Motor neuron (in vitro differentiated cells): ENCODE measurements around the gene SRCIN1. TPM values are rescaled to one million over a fixed set of nuclear protein-coding genes. Genes with fewer than 3 reads are reported as not detected.
"Not testable (repeated sequence)": the region's sequence is repeated elsewhere in the genome, so short reads cannot be mapped to it uniquely, and the experiment has no call there.

Experiments
- ATAC-seq, 8 experiments: fragments of 200-7000 bp; cut with Tn5 transposase; replicated peaks in 6 of 8; 2 replicates each; pipeline ENCODE4 v1.8.0; 2021; ENCODE audit warnings: mild to moderate bottlenecking in 8 of 8, moderate library complexity in 8 of 8
- H3K27ac ChIP-seq, 2 donors: fragments of 250-450 bp; sonication (Bioruptor Pico); 2 replicates each; pipeline ENCODE4 v1.9.0; 2021; ENCODE audit warnings: antibody characterized with exemption in 2 of 2, mild to moderate bottlenecking in 2 of 2, moderate library complexity in 1 of 2
- H3K4me1 ChIP-seq, 2 donors: fragments of 250-450 bp; sonication (Bioruptor Pico); replicated peaks in 1 of 2; 2 replicates each; pipeline ENCODE4 v1.6.1; 2021; ENCODE audit warnings: antibody characterized with exemption in 2 of 2, mild to moderate bottlenecking in 2 of 2, moderate library complexity in 1 of 2
- H3K4me3 ChIP-seq, 5 donors: fragments of 250-450 bp; sonication (Bioruptor Pico); 2 replicates each; pipeline ENCODE4 v1.9.0; 2021; ENCODE audit warnings: antibody characterized with exemption in 5 of 5, mild to moderate bottlenecking in 5 of 5, moderate library complexity in 4 of 5
- WGBS, 10 experiments: fragments of 450-650 bp; shearing (Covaris generic); methylation state at CpG; one replicate each; pipeline ENCODE4 v1.0.0; 2022; 5-methylcytosine and 5-hydroxymethylcytosine counted together
- in situ Hi-C, 9 experiments: fragments of 400-800 bp; cut with MboI; loops; one replicate each; pipeline ENCODE4 v1.15.0; 2021; ENCODE audit warnings: low sequenced_read_pairs in 9 of 9, low pct_unique_long_range_greater_than_20kb in 2 of 9; ENCODE audit not compliant: unreplicated experiment in 9 of 9
- total RNA-seq, 8 experiments: library from RNA; unstranded; fragments of 300-600 nt; gene quantifications; 2 replicates each; pipeline versions ENCODE4 v1.2.3 to v1.2.4, GENCODE V29; 2022

SRCIN1 gene, protein sequence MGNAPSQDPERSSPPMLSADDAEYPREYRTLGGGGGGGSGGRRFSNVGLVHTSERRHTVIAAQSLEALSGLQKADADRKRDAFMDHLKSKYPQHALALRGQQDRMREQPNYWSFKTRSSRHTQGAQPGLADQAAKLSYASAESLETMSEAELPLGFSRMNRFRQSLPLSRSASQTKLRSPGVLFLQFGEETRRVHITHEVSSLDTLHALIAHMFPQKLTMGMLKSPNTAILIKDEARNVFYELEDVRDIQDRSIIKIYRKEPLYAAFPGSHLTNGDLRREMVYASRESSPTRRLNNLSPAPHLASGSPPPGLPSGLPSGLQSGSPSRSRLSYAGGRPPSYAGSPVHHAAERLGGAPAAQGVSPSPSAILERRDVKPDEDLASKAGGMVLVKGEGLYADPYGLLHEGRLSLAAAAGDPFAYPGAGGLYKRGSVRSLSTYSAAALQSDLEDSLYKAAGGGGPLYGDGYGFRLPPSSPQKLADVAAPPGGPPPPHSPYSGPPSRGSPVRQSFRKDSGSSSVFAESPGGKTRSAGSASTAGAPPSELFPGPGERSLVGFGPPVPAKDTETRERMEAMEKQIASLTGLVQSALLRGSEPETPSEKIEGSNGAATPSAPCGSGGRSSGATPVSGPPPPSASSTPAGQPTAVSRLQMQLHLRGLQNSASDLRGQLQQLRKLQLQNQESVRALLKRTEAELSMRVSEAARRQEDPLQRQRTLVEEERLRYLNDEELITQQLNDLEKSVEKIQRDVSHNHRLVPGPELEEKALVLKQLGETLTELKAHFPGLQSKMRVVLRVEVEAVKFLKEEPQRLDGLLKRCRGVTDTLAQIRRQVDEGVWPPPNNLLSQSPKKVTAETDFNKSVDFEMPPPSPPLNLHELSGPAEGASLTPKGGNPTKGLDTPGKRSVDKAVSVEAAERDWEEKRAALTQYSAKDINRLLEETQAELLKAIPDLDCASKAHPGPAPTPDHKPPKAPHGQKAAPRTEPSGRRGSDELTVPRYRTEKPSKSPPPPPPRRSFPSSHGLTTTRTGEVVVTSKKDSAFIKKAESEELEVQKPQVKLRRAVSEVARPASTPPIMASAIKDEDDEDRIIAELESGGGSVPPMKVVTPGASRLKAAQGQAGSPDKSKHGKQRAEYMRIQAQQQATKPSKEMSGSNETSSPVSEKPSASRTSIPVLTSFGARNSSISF
- total RNA-seq = 10 to 100 TPM in 5 of 8 experiments, 1 to 10 TPM in 1, under 1 TPM in 2; 0.71 to 21.2 (median 14.9) TPM

DNA sequence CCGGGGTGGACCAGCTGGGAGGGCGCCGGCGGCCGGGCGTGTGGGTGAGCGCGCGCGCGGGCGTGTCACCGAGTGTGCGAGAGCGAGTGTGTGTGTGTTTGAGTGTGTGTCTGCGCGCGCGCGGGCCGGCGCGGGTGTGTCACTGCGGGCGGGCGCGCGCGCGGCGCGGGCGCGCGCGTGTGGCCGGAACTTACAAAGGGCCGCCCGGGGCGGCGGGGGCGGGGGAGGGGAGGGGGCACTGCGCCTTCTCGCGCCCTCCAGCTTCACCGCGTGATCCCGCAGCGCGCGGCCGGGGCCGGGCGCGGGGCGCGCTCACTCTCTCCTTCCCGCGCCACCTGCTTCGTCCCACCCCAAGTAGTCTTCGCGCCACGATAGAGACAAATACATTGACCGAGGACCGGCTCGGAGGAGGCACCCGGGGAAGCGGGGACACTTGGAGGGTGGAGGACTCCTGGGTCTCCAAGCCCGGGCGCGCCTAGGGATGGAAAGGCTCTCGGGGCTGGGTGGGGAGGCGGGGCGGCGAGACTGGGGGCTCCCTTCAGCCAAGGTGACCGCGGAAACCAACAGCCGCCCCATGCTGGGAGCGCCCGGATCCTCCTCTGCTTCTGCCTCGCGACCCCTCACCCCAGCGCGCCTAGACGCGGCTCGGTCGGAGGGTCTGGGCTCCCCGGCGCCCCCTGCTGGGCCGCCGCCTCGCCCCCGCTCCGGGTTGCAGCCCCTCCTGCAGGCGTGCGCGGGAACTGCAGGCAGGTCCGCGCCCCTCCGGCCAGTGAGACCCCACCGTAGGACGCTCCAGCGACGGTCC lies at the start of gene SRCIN1:
Gene SRCIN1, minus strand, starts transcription at position 112 of the 805 bp plus-strand sequence. CDS start 247 bp downstream, outside the sequence.
- no CpG with 5 or more reads among the region's 105 CpGs for WGBS, 10 experiments
- Histone ChIP-seq H3K27ac (peak within 1 kb of the TSS; percentile 83 to 87), H3K4me3 (peak within 1 kb of the TSS; percentile 43 to 62 (median 47)), H3K4me1 (peaks cover 38 to 44% of the 10 kb centered on the region in 2 donors)
- in situ Hi-C loops = no loop called here
- ATAC-seq = peak; percentile 54 to 71 (median 58)

DNA sequence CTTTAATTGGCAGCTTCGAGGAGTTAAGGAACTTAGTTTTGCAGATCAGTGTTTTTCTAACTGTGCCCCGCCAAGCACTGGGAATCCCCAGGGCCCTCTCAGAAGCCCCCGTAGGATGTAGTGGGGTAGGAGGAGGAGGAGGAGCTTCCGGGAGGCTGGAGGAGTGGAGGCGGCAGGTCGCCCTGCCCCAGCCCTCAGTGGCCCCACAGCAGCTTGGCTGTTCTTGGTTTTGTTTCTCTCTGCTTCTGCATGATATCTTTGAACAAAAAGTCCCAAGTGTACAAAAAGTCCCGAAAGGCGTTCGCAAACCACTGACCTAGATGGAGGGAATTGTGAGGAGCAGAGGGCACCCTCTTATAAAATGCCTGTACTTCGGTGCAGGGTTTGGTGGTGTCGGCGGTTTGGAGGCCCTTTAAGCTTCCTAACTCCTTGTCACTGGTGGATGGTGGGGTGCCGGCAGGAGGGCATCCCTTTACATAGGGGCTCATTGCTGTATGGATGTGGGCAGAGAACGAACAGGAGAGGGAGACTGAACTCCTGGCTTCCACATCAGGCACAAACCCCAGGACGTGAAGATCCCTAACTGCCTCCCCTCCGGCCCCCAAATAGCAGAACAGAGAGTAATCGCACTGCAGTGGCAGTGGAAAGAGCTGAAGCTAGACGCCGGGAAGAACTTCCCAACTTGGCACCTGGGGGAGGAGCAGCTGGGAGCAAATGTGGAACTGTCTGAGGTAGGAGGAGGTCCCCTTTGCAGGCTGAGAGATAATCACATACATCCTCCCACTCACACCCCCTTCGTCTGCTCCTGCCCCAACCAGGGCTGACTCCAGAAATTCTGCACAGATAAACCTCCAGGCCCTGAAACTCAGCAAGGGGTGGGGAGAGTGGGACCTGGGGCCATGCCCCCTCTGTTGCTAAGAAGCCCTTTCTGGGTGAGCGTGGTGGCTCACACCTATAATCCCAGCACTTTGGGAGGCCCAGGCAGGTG lies 49.0 kb upstream of the SRCIN1 start:
- H3K4me1 ChIP-seq = peaks cover 21 to 23% of the 10 kb centered on the region in 2 donors
- no peak overlapping the region for H3K4me3 ChIP-seq
- in situ Hi-C loops = loop anchor here in 4 of 9 experiments (25.0 kb wide), 3 partner anchors 92 to 142 kb away; no protein-coding TSS in a partner anchor
- peak in 3 of 8 experiments; percentile 21 to 32 (median 24) for ATAC-seq
- H3K27ac ChIP-seq = no peak overlapping the region
- 0 to 100% (median 57%) methylated on average over 1 to 9 of the region's 21 CpGs; no CpG with 5 or more reads in 3 of the 10 experiments for WGBS, 10 experiments

GRCh38 chr17:38653679-38654078 lies 47.9 kb upstream of the SRCIN1 start:
- no peak overlapping the region for H3K4me3 ChIP-seq
- no peak overlapping the region for H3K27ac ChIP-seq
- in situ Hi-C loops = loop anchor here in 4 of 9 experiments (25.0 kb wide), 3 partner anchors 91 to 141 kb away; no protein-coding TSS in a partner anchor
- 42 to 100% (median 80%) methylated on average over 1 to 5 of the region's 5 CpGs; no CpG with 5 or more reads in 3 of the 10 experiments for WGBS, 10 experiments
- H3K4me1 ChIP-seq = peaks cover 21 to 23% of the 10 kb centered on the region in 2 donors
- no peak for ATAC-seq

- H3K4me1 ChIP-seq = peaks cover 21 to 23% of the 10 kb centered on the region in 2 donors
- 83 to 86% (median 86%) methylated on average over 1 of the region's 1 CpG; no CpG with 5 or more reads in 7 of the 10 experiments for WGBS, 10 experiments
- H3K27ac ChIP-seq = no peak overlapping the region
- in situ Hi-C loops = loop anchor here in 4 of 9 experiments (25.0 kb wide), 3 partner anchors 91 to 141 kb away; no protein-coding TSS in a partner anchor
- ATAC-seq = peak in 3 of 8 experiments; percentile 20 to 89 (median 42)
- H3K4me3 ChIP-seq = no peak overlapping the region
These were observed 47.5 kb upstream of the SRCIN1 start for GRCh38 chr17:38653230-38653629.

DNA sequence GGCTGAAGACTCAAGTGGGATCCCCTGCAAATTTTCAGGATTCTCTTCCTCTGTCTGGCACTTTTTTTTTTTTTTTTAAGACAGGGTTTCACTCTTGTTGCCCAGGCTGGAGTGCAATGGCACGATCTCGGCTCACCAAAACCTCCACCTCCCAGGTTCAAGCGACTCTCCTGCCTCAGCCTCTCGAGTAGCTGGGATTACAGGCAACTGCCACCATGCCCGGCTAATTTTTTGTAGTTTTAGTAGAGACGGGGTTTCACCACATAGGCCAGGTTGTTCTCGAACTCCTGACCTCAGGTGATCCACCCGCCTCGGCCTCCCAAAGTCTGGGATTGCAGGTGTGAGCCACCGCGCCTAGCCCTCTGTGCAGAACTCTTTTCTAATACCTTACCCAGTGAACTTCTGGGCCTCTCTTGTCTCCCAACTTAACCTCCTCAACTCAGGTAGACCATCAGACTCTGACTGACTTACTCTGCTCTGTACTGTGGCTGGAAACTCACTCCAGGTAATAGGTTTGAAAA lies 45.0 kb upstream of the SRCIN1 start:
- ATAC-seq, H3K4me3 ChIP-seq, H3K27ac ChIP-seq: not testable (repeated sequence)
- peaks cover 12 to 20% of the 10 kb centered on the region in 2 donors for H3K4me1 ChIP-seq
- 60 to 92% (median 89%) methylated on average over 1 to 9 of the region's 11 CpGs; no CpG with 5 or more reads in 4 of the 10 experiments for WGBS, 10 experiments
- in situ Hi-C loops = loop anchor here in 4 of 9 experiments (25.0 kb wide), 3 partner anchors 88 to 138 kb away; no protein-coding TSS in a partner anchor

DNA sequence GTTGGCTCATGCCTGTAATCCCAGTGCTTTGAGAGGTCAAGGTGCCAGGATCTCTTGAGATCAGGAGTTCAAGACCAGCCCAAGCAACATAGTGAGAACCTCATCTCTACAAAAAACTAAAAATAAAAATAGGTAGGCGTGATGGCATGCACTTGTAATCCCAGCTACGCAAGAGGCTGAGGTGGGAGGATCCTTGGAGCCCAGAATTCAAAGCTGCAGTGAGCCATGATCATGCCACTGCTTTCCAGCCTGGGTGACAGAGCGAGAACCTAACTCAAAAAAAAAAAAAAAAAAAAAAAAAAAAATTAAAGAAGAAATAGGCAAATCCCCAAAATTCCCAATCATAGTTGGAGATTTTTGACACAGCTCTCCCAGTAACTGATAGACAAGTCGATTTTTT lies 32.2 kb upstream of the SRCIN1 start:
- WGBS, 10 experiments = 42 to 91% (median 84%) methylated on average over 2 to 4 of the region's 4 CpGs
- in situ Hi-C loops = no loop called here
- no peak overlapping the region for H3K4me3 ChIP-seq
- H3K27ac ChIP-seq = no peak overlapping the region
- no peaks in the 10 kb centered on the region for H3K4me1 ChIP-seq
- ATAC-seq = no peak

DNA sequence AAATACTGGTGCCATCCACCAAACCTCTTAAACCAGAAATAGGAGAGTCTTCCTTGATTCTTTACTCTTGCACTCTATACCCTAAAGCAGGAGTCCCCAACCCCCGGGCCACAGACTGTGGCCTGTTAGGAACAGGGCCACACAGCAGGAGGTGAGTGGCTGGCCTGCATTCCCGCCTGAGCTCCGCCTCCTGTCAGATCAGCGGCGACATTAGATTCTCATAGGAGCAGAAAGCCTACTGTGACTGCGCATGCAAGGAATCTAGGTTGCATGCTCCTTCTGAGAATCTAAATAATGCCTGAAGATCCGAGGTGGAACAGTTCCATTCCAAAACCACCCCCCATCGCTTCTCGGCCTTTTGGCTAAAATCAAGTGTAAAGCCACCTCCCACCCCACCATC lies 30.3 kb upstream of the SRCIN1 start:
- ATAC-seq = no peak

GRCh38 chr17:38632334-38632733 lies 26.6 kb upstream of the SRCIN1 start:
- no peak for ATAC-seq
- no peaks in the 10 kb centered on the region for H3K4me1 ChIP-seq
- in situ Hi-C loops = no loop called here
- WGBS, 10 experiments = 64 to 100% (median 85%) methylated on average over 2 to 6 of the region's 6 CpGs; no CpG with 5 or more reads in 4 of the 10 experiments
- no peak overlapping the region for H3K4me3 ChIP-seq
- no peak overlapping the region for H3K27ac ChIP-seq

More for the DNA sequence above, 30.3 kb upstream of the SRCIN1 start:
- WGBS, 10 experiments = 0 to 80% (median 46%) methylated on average over 1 to 7 of the region's 9 CpGs; no CpG with 5 or more reads in 2 of the 10 experiments
- in situ Hi-C loops = no loop called here
- Histone ChIP-seq H3K4me3 (no peak overlapping the region), H3K27ac (no peak overlapping the region), H3K4me1 (no peaks in the 10 kb centered on the region)

DNA sequence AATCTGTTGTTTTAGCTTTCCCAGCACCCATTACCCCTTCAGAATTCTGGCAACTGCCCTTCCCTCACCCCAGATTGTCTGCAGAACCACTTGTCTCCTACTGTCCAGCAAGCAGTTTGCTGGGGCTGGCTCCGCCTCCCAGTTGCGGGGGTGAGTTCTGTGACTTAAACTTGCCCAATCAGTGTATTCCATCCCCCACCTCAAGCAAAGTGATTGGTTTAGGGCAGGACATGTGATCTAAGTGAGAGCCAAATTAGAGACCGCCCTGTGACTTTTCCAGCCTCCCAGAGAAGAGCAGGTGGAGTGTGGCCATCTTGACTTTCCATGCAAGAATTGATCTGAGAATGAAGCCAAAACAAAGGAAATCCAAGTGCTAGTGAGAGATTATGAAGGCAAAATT lies 22.7 kb upstream of the SRCIN1 start:
- peak in 1 of 8 experiments; percentile 47 for ATAC-seq
- in situ Hi-C loops = no loop called here

DNA sequence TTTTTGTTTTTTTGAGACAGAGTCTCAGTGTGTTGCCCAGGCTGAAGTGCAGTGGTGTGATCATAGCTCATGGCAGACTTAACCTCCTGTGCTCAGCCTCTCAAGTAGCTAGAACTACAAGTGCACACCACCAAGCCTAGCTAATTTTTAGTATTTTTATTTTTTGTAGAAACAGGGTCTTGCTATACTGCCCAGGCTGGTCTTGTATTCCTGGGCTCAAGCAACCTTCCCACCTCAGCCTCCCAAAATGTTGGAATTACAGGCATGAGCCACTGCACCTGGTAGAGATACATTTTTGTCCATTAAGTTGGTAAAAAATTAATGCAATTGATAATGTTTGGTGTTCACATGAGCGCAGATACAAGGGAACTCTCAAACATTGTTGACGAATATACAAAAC lies 22.2 kb upstream of the SRCIN1 start:
- no peak overlapping the region for H3K4me3 ChIP-seq
- WGBS, 10 experiments = 40 to 100% (median 97%) methylated on average over 1 to 2 of the region's 2 CpGs; no CpG with 5 or more reads in 2 of the 10 experiments
- no peak for ATAC-seq
- in situ Hi-C loops = no loop called here
- H3K4me1 ChIP-seq = no peaks in the 10 kb centered on the region
- H3K27ac ChIP-seq = no peak overlapping the region

More for the DNA sequence above, 22.7 kb upstream of the SRCIN1 start:
- WGBS, 10 experiments = 50 to 100% (median 67%) methylated on average over 1 to 3 of the region's 3 CpGs; no CpG with 5 or more reads in 3 of the 10 experiments
- H3K4me1 ChIP-seq = no peaks in the 10 kb centered on the region
- no peak overlapping the region for H3K4me3 ChIP-seq
- no peak overlapping the region for H3K27ac ChIP-seq
